Aorta (tissue), 5 donors: ENCODE results near the gene CNTN5. TPM values are rescaled to one million over a fixed set of nuclear protein-coding genes. Genes with fewer than 3 reads are reported as not detected.

ENCODE experiments used
- ATAC-seq: fragments of 200-7000 bp; cut with Tn5 transposase; one replicate; pipeline ENCODE4 v1.9.1; 2022; ENCODE audit warnings: moderate library complexity; ENCODE audit not compliant: low FRiP score
- DNase-seq, 2 donors: peaks; one replicate each; pipeline ENCODE4 v3.0.0-alpha.2; 2020
- H3K27ac ChIP-seq, 2 donors: one replicate each; pipeline ENCODE4 v1.5.1; 2013; ENCODE audit warnings: low read length in 2 of 2, mild to moderate bottlenecking in 2 of 2, moderate library complexity in 2 of 2, control low read depth in 1 of 2, inconsistent platforms in 1 of 2, low read depth in 1 of 2
- H3K27me3 ChIP-seq, 2 donors: one replicate each; pipeline ENCODE4 v1.6.1; 2013; ENCODE audit warnings: control low read depth in 1 of 2, low read length in 1 of 2, mild to moderate bottlenecking in 1 of 2, moderate library complexity in 1 of 2; ENCODE audit not compliant: insufficient read depth in 2 of 2, control insufficient read depth in 1 of 2
- H3K36me3 ChIP-seq, 2 donors: one replicate each; pipeline ENCODE4 v1.6.1; 2013; ENCODE audit warnings: control low read depth in 1 of 2, low read length in 1 of 2, mild to moderate bottlenecking in 1 of 2; ENCODE audit not compliant: insufficient read depth in 2 of 2, control insufficient read depth in 1 of 2
- H3K4me1 ChIP-seq, 2 donors: one replicate each; pipeline ENCODE4 v1.6.1; 2013; ENCODE audit warnings: low read length in 2 of 2, control low read depth in 1 of 2, mild to moderate bottlenecking in 1 of 2, moderate library complexity in 1 of 2; ENCODE audit not compliant: insufficient read depth in 2 of 2, control insufficient read depth in 1 of 2
- H3K4me3 ChIP-seq, 2 donors: one replicate each; pipeline ENCODE4 v1.5.1; 2013; ENCODE audit warnings: low read length in 2 of 2, control low read depth in 1 of 2, mild to moderate bottlenecking in 1 of 2
- H3K9me3 ChIP-seq: one replicate; pipeline ENCODE4 v1.6.1; 2013; ENCODE audit warnings: mild to moderate bottlenecking, low read length; ENCODE audit not compliant: control insufficient read depth
- WGBS, 2 donors: extraction: QIAGEN DNeasy Blood & Tissue Kit; methylation state at CpG; one replicate each; pipeline ENCODE4 v1.1.7; 2013; 5-methylcytosine and 5-hydroxymethylcytosine counted together
- intact Hi-C, 2 donors: fragments of 100-400 bp; cut with DNase I; formaldehyde crosslinking; loops; one replicate each; pipeline versions ENCODE4 v1.14.2 to v1.15.0; 2022
- polyA plus RNA-seq, 2 donors: library from polyadenylated mRNA; stranded (reverse); fragments of 200-250 nt; gene quantifications; one replicate each; pipeline ENCODE4 v1.2.3, GENCODE V29; 2013
- total RNA-seq, 2 donors: library from RNA; stranded (reverse); fragmentation: NEBNext Ultra II Directional; extraction: Animal tissue kit (Norgen Biotek cat#: 25700); gene quantifications; one replicate each; pipeline ENCODE4 v1.2.1, GENCODE V29; 2021
- donor health status: healthy with polysubstance abuse.
- donor health status: Bipolar disorder and iron deficiency.
- donor health status: DM: no; HTN: no; CAD: no.
- donor health status: DM: no; HTN: no; CAD: no.
- donor health status: DM: yes; HTN: yes; CAD: no.

The CNTN5 gene
- total and polyA plus RNA-seq, 4 donors, result 0.13 to 2.9 (median 0.96) TPM; not detected in 1

GRCh38 chr11:100296051-100296679 lies 1275.4 kb downstream of the CNTN5 start:
- Histone ChIP-seq H3K36me3 (no peaks in the 10 kb centered on the region), H3K9me3 (no peaks in the 10 kb centered on the region), H3K4me3 (no peak overlapping the region), H3K4me1 (no peaks in the 10 kb centered on the region), H3K27ac (no peak overlapping the region), H3K27me3 (no peaks in the 10 kb centered on the region)
- WGBS, 2 donors, result 43 to 82% methylated on average over 5 of the region's 5 CpGs
- ATAC-seq (no peak), DNase-seq (no peak)
- intact Hi-C loops, result no loop called here

GRCh38 chr11:100297516-100297915 lies 1276.8 kb downstream of the CNTN5 start:
- Histone ChIP-seq H3K4me1 (no peaks in the 10 kb centered on the region), H3K27me3 (no peaks in the 10 kb centered on the region), H3K4me3 (no peak overlapping the region), H3K36me3 (no peaks in the 10 kb centered on the region), H3K9me3 (no peaks in the 10 kb centered on the region), H3K27ac (no peak overlapping the region)
- ATAC-seq (no peak), DNase-seq (no peak)
- 53 to 55% methylated on average over 5 of the region's 5 CpGs for WGBS, 2 donors
- intact Hi-C loops, result no loop called here

- no peaks in the 10 kb centered on the region for H3K4me1 ChIP-seq
- no peaks in the 10 kb centered on the region for H3K36me3 ChIP-seq
- no peak overlapping the region for H3K27ac ChIP-seq
- DNase-seq, result no peak
- no peaks in the 10 kb centered on the region for H3K9me3 ChIP-seq
- 44 to 48% methylated on average over 3 of the region's 3 CpGs for WGBS, 2 donors
- intact Hi-C loops, result no loop called here
- ATAC-seq, result no peak
- no peaks in the 10 kb centered on the region for H3K27me3 ChIP-seq
- H3K4me3 ChIP-seq, result no peak overlapping the region
Observed at GRCh38 chr11:100302824-100303223, 1282.1 kb downstream of the CNTN5 start.

- Histone ChIP-seq H3K27me3 (no peaks in the 10 kb centered on the region), H3K36me3 (no peaks in the 10 kb centered on the region), H3K4me1 (no peaks in the 10 kb centered on the region), H3K27ac (no peak overlapping the region), H3K9me3 (no peaks in the 10 kb centered on the region), H3K4me3 (no peak overlapping the region)
- DNase-seq (no peak), ATAC-seq (no peak)
- intact Hi-C loops, result no loop called here
- 81 to 83% methylated on average over 3 of the region's 3 CpGs for WGBS, 2 donors
Observed at GRCh38 chr11:100303897-100304296, 1283.1 kb downstream of the CNTN5 start.

GRCh38 chr11:100308202-100308601 lies 1287.5 kb downstream of the CNTN5 start:
- DNase-seq (no peak), ATAC-seq (no peak)
- Histone ChIP-seq H3K27ac (no peak overlapping the region), H3K27me3 (no peaks in the 10 kb centered on the region), H3K9me3 (no peaks in the 10 kb centered on the region), H3K36me3 (no peaks in the 10 kb centered on the region), H3K4me1 (no peaks in the 10 kb centered on the region), H3K4me3 (no peak overlapping the region)
- intact Hi-C loops, result no loop called here
- WGBS, 2 donors, result 68 to 77% methylated on average over 2 of the region's 2 CpGs

- Histone ChIP-seq H3K4me3 (no peak overlapping the region), H3K36me3 (no peaks in the 10 kb centered on the region), H3K27me3 (no peaks in the 10 kb centered on the region), H3K27ac (no peak overlapping the region), H3K4me1 (no peaks in the 10 kb centered on the region), H3K9me3 (no peaks in the 10 kb centered on the region)
- ATAC-seq (no peak), DNase-seq (no peak)
- WGBS, 2 donors, result 88 to 94% methylated on average over 1 of the region's 1 CpG
- intact Hi-C loops, result no loop called here
Observed at GRCh38 chr11:100315946-100316345, 1295.2 kb downstream of the CNTN5 start.

GRCh38 chr11:100316952-100317351 lies 1296.2 kb downstream of the CNTN5 start:
- no peaks in the 10 kb centered on the region for H3K9me3 ChIP-seq
- DNase-seq (no peak), ATAC-seq (no peak)
- 43 to 45% methylated on average over 3 of the region's 3 CpGs for WGBS, 2 donors
- H3K36me3 ChIP-seq, result no peaks in the 10 kb centered on the region
- no peaks in the 10 kb centered on the region for H3K4me1 ChIP-seq
- intact Hi-C loops, result no loop called here
- H3K27ac ChIP-seq, result no peak overlapping the region
- H3K27me3 ChIP-seq, result no peaks in the 10 kb centered on the region
- no peak overlapping the region for H3K4me3 ChIP-seq

- intact Hi-C loops, result no loop called here
- Histone ChIP-seq H3K36me3 (no peaks in the 10 kb centered on the region), H3K27ac (no peak overlapping the region), H3K27me3 (no peaks in the 10 kb centered on the region), H3K9me3 (no peaks in the 10 kb centered on the region), H3K4me3 (no peak overlapping the region), H3K4me1 (no peaks in the 10 kb centered on the region)
- no peak for ATAC-seq
- DNase-seq, result no peak
- WGBS, 2 donors, result 82 to 89% methylated on average over 3 of the region's 3 CpGs
Observed at GRCh38 chr11:100319691-100320090, 1298.9 kb downstream of the CNTN5 start.

GRCh38 chr11:100328626-100329340 lies 1308.0 kb downstream of the CNTN5 start:
- Histone ChIP-seq H3K9me3 (no peaks in the 10 kb centered on the region), H3K4me3 (no peak overlapping the region), H3K27ac (no peak overlapping the region), H3K27me3 (no peaks in the 10 kb centered on the region), H3K36me3 (no peaks in the 10 kb centered on the region), H3K4me1 (no peaks in the 10 kb centered on the region)
- WGBS, 2 donors, result 84 to 85% methylated on average over 4 of the region's 4 CpGs
- ATAC-seq (no peak), DNase-seq (no peak)
- intact Hi-C loops, result no loop called here
